ENCODE results near the gene CDC25C.

CDC25C gene

GRCh38 chr5:138349852-138350562 lies 18.4 kb upstream of the CDC25C start:
- Histone ChIP-seq H4K20me1 (ENCODE audit: insufficient read depth, low read length) (peaks cover 6% of the 10 kb centered on the region; the same call in 1 of the 2 replicates), H3K27me3 (replicated peaks; ENCODE audit: insufficient read depth, low read length) (no peaks in the 10 kb centered on the region)

GRCh38 chr5:138346889-138347288 lies 15.3 kb upstream of the CDC25C start:
- Histone ChIP-seq H4K20me1 (ENCODE audit: insufficient read depth, low read length) (no peaks in the 10 kb centered on the region), H3K9me3 (replicated peaks; ENCODE audit: insufficient read depth, low read length) (no peaks in the 10 kb centered on the region), H3K36me3 (replicated peaks; ENCODE audit: insufficient read depth, low read length) (0 out of 2 replicates have a peak, but pooled peaks cover 4% of the 10 kb centered on the region), H3K27me3 (replicated peaks; ENCODE audit: insufficient read depth, low read length) (no peaks in the 10 kb centered on the region), H3K4me1 (ENCODE audit: low read length) (no peaks in the 10 kb centered on the region), H3K9ac (ENCODE audit: low read length) (no peak overlapping the region), H3K79me2 (ENCODE audit: low read length) (peaks cover 11% of the 10 kb centered on the region), H3K27ac (ENCODE audit: low read length) (no peak overlapping the region), H2AFZ (ENCODE audit: low read length) (no peak overlapping the region), H3K4me2 (ENCODE audit: low read depth, low read length) (no peak overlapping the region), H3K4me3 (ENCODE audit: low read length) (no peak overlapping the region), H3K9me2 (replicated peaks; ENCODE audit: insufficient read depth, low read length) (no peaks in the 10 kb centered on the region), H3F3A (ENCODE audit: insufficient read depth, low read length) (no peaks in the 10 kb centered on the region)
- no peak for DNase-seq
- TF ChIP-seq EZH2phosphoT487 (IDR thresholded peaks at IDR 0.05; ENCODE audit: low read length) = no peak
- TF ChIP-seq CTCF (IDR thresholded peaks at IDR 0.05; ENCODE audit: low read length) = no peak
- TF ChIP-seq EZH2 (optimal IDR thresholded peaks at IDR 0.05; ENCODE audit: low read depth, low read length) = no peak

More at GRCh38 chr5:138349852-138350562, 18.4 kb upstream of the CDC25C start:
- H3K4me3 ChIP-seq (ENCODE audit: low read length) = no peak overlapping the region
- H3K27ac ChIP-seq (ENCODE audit: low read length) = no peak overlapping the region
- no peak overlapping the region for H2AFZ ChIP-seq (ENCODE audit: low read length)
- peaks cover 10% of the 10 kb centered on the region for H3F3A ChIP-seq (ENCODE audit: insufficient read depth, low read length)
- H3K79me2 ChIP-seq (ENCODE audit: low read length) = peaks cover 22% of the 10 kb centered on the region
- 0 out of 2 replicates have a peak, but pooled peaks cover 3% of the 10 kb centered on the region for H3K36me3 ChIP-seq (replicated peaks; ENCODE audit: insufficient read depth, low read length)
- no peaks in the 10 kb centered on the region for H3K9me3 ChIP-seq (replicated peaks; ENCODE audit: insufficient read depth, low read length)
- no peak overlapping the region for H3K9ac ChIP-seq (ENCODE audit: low read length)
- no peaks in the 10 kb centered on the region for H3K9me2 ChIP-seq (replicated peaks; ENCODE audit: insufficient read depth, low read length)
- peaks cover 8% of the 10 kb centered on the region; the same call in 1 of the 2 replicates for H3K4me1 ChIP-seq (ENCODE audit: low read length)
- DNase-seq = no peak
- TF ChIP-seq EZH2phosphoT487 (IDR thresholded peaks at IDR 0.05; ENCODE audit: low read length) = no peak
- TF ChIP-seq CTCF (IDR thresholded peaks at IDR 0.05; ENCODE audit: low read length) = no peak
- no peak for TF ChIP-seq EZH2 (optimal IDR thresholded peaks at IDR 0.05; ENCODE audit: low read depth, low read length)
- no peak overlapping the region for H3K4me2 ChIP-seq (ENCODE audit: low read depth, low read length)

- no peaks in the 10 kb centered on the region for H3K4me1 ChIP-seq (ENCODE audit: low read length)
- H3F3A ChIP-seq (ENCODE audit: insufficient read depth, low read length) = no peaks in the 10 kb centered on the region
- no peak overlapping the region for H3K9ac ChIP-seq (ENCODE audit: low read length)
- H3K27me3 ChIP-seq (replicated peaks; ENCODE audit: insufficient read depth, low read length) = no peaks in the 10 kb centered on the region
- H3K79me2 ChIP-seq (ENCODE audit: low read length) = peaks cover 30% of the 10 kb centered on the region
- no peak overlapping the region for H2AFZ ChIP-seq (ENCODE audit: low read length)
- no peak overlapping the region for H3K4me3 ChIP-seq (ENCODE audit: low read length)
- DNase-seq = no peak
- no peak overlapping the region for H3K4me2 ChIP-seq (ENCODE audit: low read depth, low read length)
- no peaks in the 10 kb centered on the region for H4K20me1 ChIP-seq (ENCODE audit: insufficient read depth, low read length)
- H3K9me2 ChIP-seq (replicated peaks; ENCODE audit: insufficient read depth, low read length) = no peaks in the 10 kb centered on the region
- no peaks in the 10 kb centered on the region for H3K9me3 ChIP-seq (replicated peaks; ENCODE audit: insufficient read depth, low read length)
- no peak overlapping the region for H3K27ac ChIP-seq (ENCODE audit: low read length)
- peaks cover 6% of the 10 kb centered on the region; the same call in 1 of the 2 replicates for H3K36me3 ChIP-seq (replicated peaks; ENCODE audit: insufficient read depth, low read length)
- TF ChIP-seq EZH2 (optimal IDR thresholded peaks at IDR 0.05; ENCODE audit: low read depth, low read length) (no peak), CTCF (IDR thresholded peaks at IDR 0.05; ENCODE audit: low read length) (no peak), EZH2phosphoT487 (IDR thresholded peaks at IDR 0.05; ENCODE audit: low read length) (no peak)
These were observed 13.5 kb upstream of the CDC25C start for GRCh38 chr5:138344887-138345622.
